Spleen (tissue), 7 donors: ENCODE results near the gene MAGI3.

ENCODE experiments used
- POLR2A ChIP-seq, 3 donors: fragments of 450-650 bp; IDR thresholded peaks; one replicate each; pipeline ENCODE4 v1.5.1; 2017; ENCODE audit warnings: antibody characterized with exemption in 3 of 3, mild to moderate bottlenecking in 1 of 3
- POLR2AphosphoS5 ChIP-seq, 3 donors: sonication (generic); formaldehyde crosslinking; IDR thresholded peaks; one replicate each; pipeline ENCODE4 v1.5.1; 2017; ENCODE audit warnings: antibody characterized with exemption in 3 of 3
- TF ChIP-seq, protein P1 (sequence below), 11 experiments: fragments of 200-600 bp in 7 of 11; fragments of 450-650 bp in 4 of 11; sonication (generic) in 4 of 11; IDR thresholded peaks in 8 of 11; conservative IDR thresholded peaks in 3 of 11; 1 replicate in 7 of 11; 2 replicates in 4 of 11; pipeline versions ENCODE4 v1.4.0 to v1.8.0; 2016 to 2021; ENCODE audit warnings: antibody characterized with exemption in 11 of 11, inconsistent platforms in 4 of 11, mild to moderate bottlenecking in 1 of 11
- donor health status: DM: no; HTN: no; CAD: no; lungs with moderate emphysema.
- donor health status: DM: no; HTN: no; CAD: no.
- donor health status: DM: no; HTN: no; CAD: no.

DNA sequence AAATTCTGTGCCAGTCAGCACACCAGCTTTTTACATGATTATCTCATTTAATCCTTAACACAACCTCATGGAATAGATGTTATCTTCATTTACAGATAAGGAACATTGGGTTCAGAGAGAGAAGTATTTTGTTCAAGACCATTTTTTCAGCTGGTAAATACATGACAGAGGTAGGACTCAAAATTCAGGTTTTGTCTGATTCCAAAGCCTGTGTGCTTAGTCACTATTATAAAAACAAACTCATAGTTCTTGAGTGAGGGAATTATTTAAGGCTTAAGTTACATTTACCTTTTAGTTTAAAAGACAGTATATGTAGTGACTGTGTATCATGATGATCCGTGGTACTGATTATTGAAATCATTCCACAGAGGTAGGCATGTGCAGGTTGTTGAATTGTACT lies 125.2 kb downstream of the MAGI3 start:
- TF ChIP-seq, protein P1, sequence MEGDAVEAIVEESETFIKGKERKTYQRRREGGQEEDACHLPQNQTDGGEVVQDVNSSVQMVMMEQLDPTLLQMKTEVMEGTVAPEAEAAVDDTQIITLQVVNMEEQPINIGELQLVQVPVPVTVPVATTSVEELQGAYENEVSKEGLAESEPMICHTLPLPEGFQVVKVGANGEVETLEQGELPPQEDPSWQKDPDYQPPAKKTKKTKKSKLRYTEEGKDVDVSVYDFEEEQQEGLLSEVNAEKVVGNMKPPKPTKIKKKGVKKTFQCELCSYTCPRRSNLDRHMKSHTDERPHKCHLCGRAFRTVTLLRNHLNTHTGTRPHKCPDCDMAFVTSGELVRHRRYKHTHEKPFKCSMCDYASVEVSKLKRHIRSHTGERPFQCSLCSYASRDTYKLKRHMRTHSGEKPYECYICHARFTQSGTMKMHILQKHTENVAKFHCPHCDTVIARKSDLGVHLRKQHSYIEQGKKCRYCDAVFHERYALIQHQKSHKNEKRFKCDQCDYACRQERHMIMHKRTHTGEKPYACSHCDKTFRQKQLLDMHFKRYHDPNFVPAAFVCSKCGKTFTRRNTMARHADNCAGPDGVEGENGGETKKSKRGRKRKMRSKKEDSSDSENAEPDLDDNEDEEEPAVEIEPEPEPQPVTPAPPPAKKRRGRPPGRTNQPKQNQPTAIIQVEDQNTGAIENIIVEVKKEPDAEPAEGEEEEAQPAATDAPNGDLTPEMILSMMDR (IDR thresholded peaks at IDR 0.05 in 8 of 11, conservative IDR thresholded peaks at IDR 0.05 in 3 of 11), result no peak
- no peak for TF ChIP-seq POLR2A (IDR thresholded peaks at IDR 0.05)
- no peak for TF ChIP-seq POLR2AphosphoS5 (IDR thresholded peaks at IDR 0.05)
